ENCODE measurements around the gene PZP.

PZP gene

DNA sequence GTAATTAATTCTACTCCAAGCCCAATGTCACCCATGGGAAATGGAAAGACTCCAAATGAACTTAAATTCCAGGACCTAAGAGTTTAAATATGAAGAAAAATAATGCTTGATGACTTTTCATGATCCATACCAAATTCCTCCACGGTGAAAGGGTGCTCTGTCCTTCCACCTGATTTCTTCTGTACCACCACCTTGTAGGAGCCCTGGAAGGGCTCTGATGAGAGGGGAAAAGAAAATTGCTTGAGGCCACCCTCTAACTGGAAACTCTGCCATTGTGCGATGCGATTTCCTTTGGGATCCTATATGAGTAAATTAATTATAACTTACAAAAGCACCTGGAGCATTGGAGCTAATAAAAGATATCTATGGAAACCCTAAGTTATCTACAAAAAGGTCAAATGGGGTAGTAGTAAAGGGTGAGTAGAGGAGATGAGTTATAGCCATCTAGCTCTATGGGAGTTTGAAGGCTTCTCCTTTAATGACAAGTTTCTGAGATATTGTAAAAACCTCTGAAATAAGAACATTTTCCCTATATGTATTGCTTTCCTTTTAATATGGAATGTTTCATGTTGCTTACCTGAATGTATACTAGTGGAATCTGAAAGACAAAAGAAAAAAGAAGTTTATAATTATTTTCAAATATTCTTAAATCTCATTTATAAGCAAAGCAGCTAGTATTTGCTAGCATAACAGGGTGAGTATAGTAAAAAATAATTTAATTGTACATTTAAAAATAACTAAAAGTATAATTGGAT, 98.3 kb downstream of the PZP start:
- no peak for DNase-seq (ENCODE audit: low read depth in 1 of 2, low spot score in 1 of 2)
- TF ChIP-seq, protein P1, sequence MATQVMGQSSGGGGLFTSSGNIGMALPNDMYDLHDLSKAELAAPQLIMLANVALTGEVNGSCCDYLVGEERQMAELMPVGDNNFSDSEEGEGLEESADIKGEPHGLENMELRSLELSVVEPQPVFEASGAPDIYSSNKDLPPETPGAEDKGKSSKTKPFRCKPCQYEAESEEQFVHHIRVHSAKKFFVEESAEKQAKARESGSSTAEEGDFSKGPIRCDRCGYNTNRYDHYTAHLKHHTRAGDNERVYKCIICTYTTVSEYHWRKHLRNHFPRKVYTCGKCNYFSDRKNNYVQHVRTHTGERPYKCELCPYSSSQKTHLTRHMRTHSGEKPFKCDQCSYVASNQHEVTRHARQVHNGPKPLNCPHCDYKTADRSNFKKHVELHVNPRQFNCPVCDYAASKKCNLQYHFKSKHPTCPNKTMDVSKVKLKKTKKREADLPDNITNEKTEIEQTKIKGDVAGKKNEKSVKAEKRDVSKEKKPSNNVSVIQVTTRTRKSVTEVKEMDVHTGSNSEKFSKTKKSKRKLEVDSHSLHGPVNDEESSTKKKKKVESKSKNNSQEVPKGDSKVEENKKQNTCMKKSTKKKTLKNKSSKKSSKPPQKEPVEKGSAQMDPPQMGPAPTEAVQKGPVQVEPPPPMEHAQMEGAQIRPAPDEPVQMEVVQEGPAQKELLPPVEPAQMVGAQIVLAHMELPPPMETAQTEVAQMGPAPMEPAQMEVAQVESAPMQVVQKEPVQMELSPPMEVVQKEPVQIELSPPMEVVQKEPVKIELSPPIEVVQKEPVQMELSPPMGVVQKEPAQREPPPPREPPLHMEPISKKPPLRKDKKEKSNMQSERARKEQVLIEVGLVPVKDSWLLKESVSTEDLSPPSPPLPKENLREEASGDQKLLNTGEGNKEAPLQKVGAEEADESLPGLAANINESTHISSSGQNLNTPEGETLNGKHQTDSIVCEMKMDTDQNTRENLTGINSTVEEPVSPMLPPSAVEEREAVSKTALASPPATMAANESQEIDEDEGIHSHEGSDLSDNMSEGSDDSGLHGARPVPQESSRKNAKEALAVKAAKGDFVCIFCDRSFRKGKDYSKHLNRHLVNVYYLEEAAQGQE (IDR thresholded peaks at IDR 0.05; ENCODE audit: insufficient replicate concordance, low read depth), result no peak
- no peak for TF ChIP-seq SPI1 (IDR thresholded peaks at IDR 0.05; ENCODE audit: borderline replicate concordance, low read depth)
- no peak for TF ChIP-seq GABPA (IDR thresholded peaks at IDR 0.05; ENCODE audit: low read depth)
- no peak for TF ChIP-seq POLR2AphosphoS5 (IDR thresholded peaks at IDR 0.05; ENCODE audit: low read depth)
- TF ChIP-seq, protein P2, sequence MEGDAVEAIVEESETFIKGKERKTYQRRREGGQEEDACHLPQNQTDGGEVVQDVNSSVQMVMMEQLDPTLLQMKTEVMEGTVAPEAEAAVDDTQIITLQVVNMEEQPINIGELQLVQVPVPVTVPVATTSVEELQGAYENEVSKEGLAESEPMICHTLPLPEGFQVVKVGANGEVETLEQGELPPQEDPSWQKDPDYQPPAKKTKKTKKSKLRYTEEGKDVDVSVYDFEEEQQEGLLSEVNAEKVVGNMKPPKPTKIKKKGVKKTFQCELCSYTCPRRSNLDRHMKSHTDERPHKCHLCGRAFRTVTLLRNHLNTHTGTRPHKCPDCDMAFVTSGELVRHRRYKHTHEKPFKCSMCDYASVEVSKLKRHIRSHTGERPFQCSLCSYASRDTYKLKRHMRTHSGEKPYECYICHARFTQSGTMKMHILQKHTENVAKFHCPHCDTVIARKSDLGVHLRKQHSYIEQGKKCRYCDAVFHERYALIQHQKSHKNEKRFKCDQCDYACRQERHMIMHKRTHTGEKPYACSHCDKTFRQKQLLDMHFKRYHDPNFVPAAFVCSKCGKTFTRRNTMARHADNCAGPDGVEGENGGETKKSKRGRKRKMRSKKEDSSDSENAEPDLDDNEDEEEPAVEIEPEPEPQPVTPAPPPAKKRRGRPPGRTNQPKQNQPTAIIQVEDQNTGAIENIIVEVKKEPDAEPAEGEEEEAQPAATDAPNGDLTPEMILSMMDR (IDR thresholded peaks at IDR 0.05; ENCODE audit: insufficient read depth, low read length), result no peak
- no peaks in the 10 kb centered on the region for H3K27me3 ChIP-seq (ENCODE audit: insufficient read depth, poor library complexity, severe bottlenecking)
- H3K27ac ChIP-seq (replicated peaks), result no peak overlapping the region
- H3K4me3 ChIP-seq (replicated peaks; ENCODE audit: insufficient read depth, low read length), result no peak overlapping the region

DNA sequence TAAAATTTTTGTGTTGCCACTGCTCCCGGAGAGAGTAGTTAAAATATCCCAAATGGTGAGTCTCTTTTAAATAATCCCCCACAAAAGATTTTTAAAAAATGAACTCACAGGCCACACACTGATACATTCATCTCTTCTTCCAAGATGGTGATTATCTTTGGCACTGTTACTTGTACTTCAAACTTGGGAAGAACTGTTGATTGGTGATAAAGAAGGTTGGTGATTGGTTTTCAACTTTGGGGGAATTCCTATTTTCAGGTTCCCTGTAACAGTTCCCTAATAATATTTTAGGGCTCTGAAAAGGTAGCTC, 99.0 kb downstream of the PZP start:
- Histone ChIP-seq H3K27ac (replicated peaks) (no peak overlapping the region), H3K4me3 (replicated peaks; ENCODE audit: insufficient read depth, low read length) (no peak overlapping the region), H3K27me3 (ENCODE audit: insufficient read depth, poor library complexity, severe bottlenecking) (no peaks in the 10 kb centered on the region)
- TF ChIP-seq, protein P1 (IDR thresholded peaks at IDR 0.05; ENCODE audit: insufficient replicate concordance, low read depth), result no peak
- TF ChIP-seq SPI1 (IDR thresholded peaks at IDR 0.05; ENCODE audit: borderline replicate concordance, low read depth) (no peak), POLR2AphosphoS5 (IDR thresholded peaks at IDR 0.05; ENCODE audit: low read depth) (no peak), GABPA (IDR thresholded peaks at IDR 0.05; ENCODE audit: low read depth) (no peak)
- TF ChIP-seq, protein P2 (IDR thresholded peaks at IDR 0.05; ENCODE audit: insufficient read depth, low read length), result no peak
- no peak for DNase-seq (ENCODE audit: low read depth in 1 of 2, low spot score in 1 of 2)

DNA sequence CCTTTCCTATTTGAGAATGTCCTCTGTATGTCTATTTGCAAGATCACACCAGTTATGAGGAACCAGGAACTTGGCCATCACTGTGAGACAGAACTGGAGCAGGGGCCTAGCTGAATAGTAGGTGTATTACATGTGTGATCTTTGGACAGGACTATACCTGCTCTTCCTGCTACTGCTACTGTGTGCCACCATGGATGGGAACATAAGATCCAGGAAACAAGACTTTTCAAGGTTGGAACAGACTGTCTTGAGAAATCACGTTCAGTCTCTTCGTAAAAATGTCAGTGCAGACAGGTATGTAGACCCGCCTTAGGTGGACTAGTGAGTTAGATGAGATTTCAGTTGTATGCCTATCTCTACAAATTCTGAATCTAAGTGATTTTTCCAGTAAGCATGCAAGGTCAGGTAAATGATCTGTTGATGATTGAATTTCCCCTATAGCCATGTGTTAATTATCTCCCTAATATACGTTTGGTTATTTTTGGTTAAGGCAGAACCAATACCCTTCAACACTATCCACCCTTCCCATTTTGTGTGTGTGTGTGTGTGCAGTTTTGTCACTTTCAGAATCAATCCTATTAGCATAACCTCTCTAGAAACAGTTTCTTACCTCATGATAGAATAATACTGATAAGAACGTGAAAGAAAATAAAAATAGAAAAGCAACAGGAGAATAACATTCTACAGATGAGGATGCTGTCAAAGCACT, 99.5 kb downstream of the PZP start:
- H3K27me3 ChIP-seq (ENCODE audit: insufficient read depth, poor library complexity, severe bottlenecking), result no peaks in the 10 kb centered on the region
- TF ChIP-seq, protein P2 (IDR thresholded peaks at IDR 0.05; ENCODE audit: insufficient read depth, low read length), result no peak
- no peak for TF ChIP-seq POLR2AphosphoS5 (IDR thresholded peaks at IDR 0.05; ENCODE audit: low read depth)
- TF ChIP-seq SPI1 (IDR thresholded peaks at IDR 0.05; ENCODE audit: borderline replicate concordance, low read depth), result no peak
- TF ChIP-seq GABPA (IDR thresholded peaks at IDR 0.05; ENCODE audit: low read depth), result no peak
- TF ChIP-seq, protein P1 (IDR thresholded peaks at IDR 0.05; ENCODE audit: insufficient replicate concordance, low read depth), result no peak
- no peak for DNase-seq (ENCODE audit: low read depth in 1 of 2, low spot score in 1 of 2)

More for the DNA sequence above, 99.5 kb downstream of the PZP start:
- H3K4me3 ChIP-seq (replicated peaks; ENCODE audit: insufficient read depth, low read length), result no peak overlapping the region
- H3K27ac ChIP-seq (replicated peaks), result no peak overlapping the region
